ENCODE results near the gene GNPTG. TPM values are rescaled to one million over a fixed set of nuclear protein-coding genes. Genes with fewer than 3 reads are reported as not detected.

The GNPTG gene
- total and polyA plus RNA-seq, 2 of the 8 experiments (the other 6 are each of a cell fraction or from before 2014, with no cell fraction given): 26.2 to 51.2 TPM

GRCh38 chr16:1356061-1356900 lies 4.5 kb downstream of the GNPTG start:
- no peak for DNase-seq (ENCODE audit: low read depth in 1 of 2, low spot score in 2 of 2)
- no peak overlapping the region for H3K18ac ChIP-seq (ENCODE audit: extremely low read depth, low read length)
- no peak overlapping the region for H3K56ac ChIP-seq (replicated peaks; ENCODE audit: insufficient read length, low read depth, low read length)
- ChIA-PET CTCF (ENCODE audit: partially characterized antibody) (interaction anchor here (1.0 to 3.5 kb wide), 4 partner anchors 7 to 26 kb away, joined by 3 to 32 read pairs (median 4); no protein-coding TSS in a partner anchor), POLR2A (ENCODE audit: partially characterized antibody) (interaction anchor here (0.6 to 0.7 kb wide), 2 partner anchors 21 to 30 kb away, joined by 3 read pairs; no protein-coding TSS in a partner anchor)
- FAIRE-seq: no peak
- H3K79me1 ChIP-seq (ENCODE audit: low read depth, low read length): peaks cover 21% of the 10 kb centered on the region
- peaks cover 4 to 19% of the 10 kb centered on the region in 2 experiments for H4K20me1 ChIP-seq (replicated peaks in 1 of 2; ENCODE audit: control insufficient read depth in 1 of 2, insufficient read depth in 2 of 2, low read length in 2 of 2)
- no peak overlapping the region for H2BK5ac ChIP-seq (ENCODE audit: low read depth, low read length)
- no peak overlapping the region for H2BK15ac ChIP-seq (ENCODE audit: low read length)
- no peak overlapping the region for H2AFZ ChIP-seq (ENCODE audit: low read length)
- no peaks in the 10 kb centered on the region for H3K9me3 ChIP-seq (ENCODE audit: insufficient read depth in 2 of 2, low read depth in 1 of 2, low read length in 1 of 2)
- H3K23me2 ChIP-seq (ENCODE audit: low read depth, low read length): peaks cover 10% of the 10 kb centered on the region
- no peak overlapping the region for H2BK120ac ChIP-seq (replicated peaks; ENCODE audit: low read depth, low read length)
- H3K27me3 ChIP-seq (replicated peaks in 1 of 4; ENCODE audit: control insufficient read depth in 3 of 4, extremely low read depth in 1 of 4, insufficient read depth in 3 of 4, low read length in 3 of 4): no peaks in the 10 kb centered on the region; a peak in 1 of 7 replicates
- 93% methylated on average over 22 of the region's 33 CpGs; no CpG with 5 or more reads in 1 of the 2 experiments for WGBS, 2 experiments (ENCODE audit: extremely low coverage in 1 of 2, insufficient coverage in 1 of 2, insufficient read length in 1 of 2, insufficient replicate concordance in 2 of 2, low coverage in 1 of 2, low lambda C conversion rate in 2 of 2, missing lambda C conversion rate in 1 of 2)
- H4K8ac ChIP-seq (ENCODE audit: extremely low read depth, insufficient read depth, low read length): 0 out of 2 replicates have a peak overlapping the region, but pooled peaks have one; percentile 14
- H3K4me2 ChIP-seq (ENCODE audit: insufficient read depth in 1 of 2, low read depth in 2 of 2, low read length in 2 of 2): no peak overlapping the region
- 0 out of 7 replicates have a peak, but pooled peaks cover 0 to under 1% (median 0%) of the 10 kb centered on the region in 4 experiments for H3K4me1 ChIP-seq (replicated peaks in 1 of 4; ENCODE audit: control insufficient read depth in 3 of 4, insufficient read depth in 4 of 4, low read length in 3 of 4)
- no peak overlapping the region for H3K4me3 ChIP-seq (ENCODE audit: extremely low read depth in 1 of 4, insufficient read depth in 2 of 4, low read depth in 3 of 4, low read length in 4 of 4)
- no peak overlapping the region for H3K14ac ChIP-seq (ENCODE audit: insufficient read length)
- no peak overlapping the region for H2BK20ac ChIP-seq (ENCODE audit: low read length)
- H4K91ac ChIP-seq (replicated peaks; ENCODE audit: insufficient read length, low read length): no peak overlapping the region
- no peak overlapping the region for H3K4ac ChIP-seq (replicated peaks; ENCODE audit: insufficient read length, low read depth, low read length)
- no peak overlapping the region for H3K23ac ChIP-seq (ENCODE audit: insufficient read length)
- H2BK12ac ChIP-seq (ENCODE audit: low read depth, low read length): no peak overlapping the region; the same call in 1 of the 2 replicates
- peaks cover 0 to 46% of the 10 kb centered on the region in 2 experiments; a peak in 2 of 4 replicates for H3K79me2 ChIP-seq (ENCODE audit: control insufficient read depth in 1 of 2, insufficient read depth in 2 of 2, low read length in 2 of 2)
- H2AK5ac ChIP-seq (ENCODE audit: low read depth, low read length): no peak overlapping the region
- H4K5ac ChIP-seq (ENCODE audit: insufficient read length, low read depth, low read length): no peak overlapping the region
- H3K36me3 ChIP-seq (ENCODE audit: control insufficient read depth in 2 of 4, insufficient read depth in 4 of 4, low read length in 3 of 4): peaks cover 0 to 3% (median 0%) of the 10 kb centered on the region in 4 experiments; a peak in 1 of 8 replicates
- no peak overlapping the region for H3K27ac ChIP-seq (ENCODE audit: low read depth, low read length)
- no peak overlapping the region for H3K9ac ChIP-seq (replicated peaks in 1 of 4; ENCODE audit: extremely low read depth in 1 of 4, low read depth in 3 of 4, low read length in 3 of 4)
- TF ChIP-seq E2F6 (IDR thresholded peaks at IDR 0.05) (no peak), ZNF274 (IDR thresholded peaks at IDR 0.05; ENCODE audit: borderline replicate concordance, extremely low read depth, low read length) (no peak), CREB1 (IDR thresholded peaks at IDR 0.05) (no peak), TEAD4 (IDR thresholded peaks at IDR 0.05; ENCODE audit: low read depth, low read length) (no peak), GABPA (IDR thresholded peaks at IDR 0.05; ENCODE audit: borderline replicate concordance, insufficient read depth, low read length) (no peak), GTF2F1 (IDR thresholded peaks at IDR 0.05; ENCODE audit: borderline replicate concordance, low read depth, low read length) (no peak), USF2 (IDR thresholded peaks at IDR 0.05; ENCODE audit: low read length) (no peak), SP2 (IDR thresholded peaks at IDR 0.05; ENCODE audit: low read length) (no peak), CHD2 (IDR thresholded peaks at IDR 0.05; ENCODE audit: low read length) (no peak), EZH2 (IDR thresholded peaks at IDR 0.05; ENCODE audit: low read depth, low read length, severe bottlenecking) (no peak)
